ENCODE data around the gene DNAJB8.

DNA sequence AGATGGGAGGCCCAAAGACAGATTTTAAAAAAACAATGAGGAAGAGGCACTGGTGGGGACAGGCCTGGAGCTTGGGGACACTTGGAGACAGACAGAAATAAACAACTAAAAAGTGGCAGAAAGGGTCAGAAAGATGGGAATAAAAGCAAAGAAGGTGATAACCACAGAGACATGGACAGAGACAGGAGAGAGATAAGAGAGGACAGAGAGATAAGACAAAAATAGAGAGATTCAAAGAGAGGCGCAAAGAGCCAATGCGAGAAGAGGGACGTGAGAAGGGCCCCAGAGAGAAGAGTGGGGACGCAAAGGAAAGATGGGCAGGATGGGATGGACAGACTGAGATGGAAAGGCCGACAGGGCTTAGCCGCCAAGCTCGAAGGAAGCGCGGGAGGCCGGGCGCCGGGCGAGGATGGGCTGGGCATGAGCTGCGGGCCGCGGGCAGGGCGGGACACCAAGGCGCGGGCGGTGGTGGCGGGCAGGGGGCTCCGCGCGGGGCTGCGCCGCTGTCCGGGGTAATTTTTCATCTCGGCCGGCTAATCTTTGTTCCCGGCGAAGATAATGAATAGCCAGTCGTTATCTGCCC lies 29.4 kb upstream of the DNAJB8 start:
- TF ChIP-seq L3MBTL2 (conservative IDR thresholded peaks at IDR 0.05) (no peak), SUZ12 (IDR thresholded peaks at IDR 0.05) (no peak)
